ENCODE data around the gene OPRM1.

DNA sequence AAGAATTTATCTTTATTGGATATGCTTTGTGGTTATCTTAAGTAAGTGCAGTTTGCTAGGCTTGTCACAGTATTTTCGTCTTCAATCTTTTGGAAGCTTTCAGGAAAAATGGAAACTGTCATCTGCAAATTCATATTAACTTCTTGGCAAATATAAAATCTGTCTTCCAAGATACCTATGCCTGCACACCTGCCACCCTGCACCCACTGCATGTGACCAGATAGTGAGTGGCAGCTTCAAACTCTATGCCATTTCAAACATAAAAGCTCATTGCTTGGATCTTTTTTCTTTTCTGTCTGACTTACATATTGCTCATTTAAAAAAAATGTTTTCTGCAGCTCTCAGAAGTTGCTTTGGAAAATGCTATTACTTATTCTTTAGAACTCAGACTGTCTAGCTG is 14.1 kb downstream of the OPRM1 start:
- TF ChIP-seq, protein P1, sequence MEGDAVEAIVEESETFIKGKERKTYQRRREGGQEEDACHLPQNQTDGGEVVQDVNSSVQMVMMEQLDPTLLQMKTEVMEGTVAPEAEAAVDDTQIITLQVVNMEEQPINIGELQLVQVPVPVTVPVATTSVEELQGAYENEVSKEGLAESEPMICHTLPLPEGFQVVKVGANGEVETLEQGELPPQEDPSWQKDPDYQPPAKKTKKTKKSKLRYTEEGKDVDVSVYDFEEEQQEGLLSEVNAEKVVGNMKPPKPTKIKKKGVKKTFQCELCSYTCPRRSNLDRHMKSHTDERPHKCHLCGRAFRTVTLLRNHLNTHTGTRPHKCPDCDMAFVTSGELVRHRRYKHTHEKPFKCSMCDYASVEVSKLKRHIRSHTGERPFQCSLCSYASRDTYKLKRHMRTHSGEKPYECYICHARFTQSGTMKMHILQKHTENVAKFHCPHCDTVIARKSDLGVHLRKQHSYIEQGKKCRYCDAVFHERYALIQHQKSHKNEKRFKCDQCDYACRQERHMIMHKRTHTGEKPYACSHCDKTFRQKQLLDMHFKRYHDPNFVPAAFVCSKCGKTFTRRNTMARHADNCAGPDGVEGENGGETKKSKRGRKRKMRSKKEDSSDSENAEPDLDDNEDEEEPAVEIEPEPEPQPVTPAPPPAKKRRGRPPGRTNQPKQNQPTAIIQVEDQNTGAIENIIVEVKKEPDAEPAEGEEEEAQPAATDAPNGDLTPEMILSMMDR (IDR thresholded peaks at IDR 0.05; ENCODE audit: low read depth, low read length, poor library complexity, severe bottlenecking), result no peak
- TF ChIP-seq EZH2phosphoT487 (IDR thresholded peaks at IDR 0.05; ENCODE audit: borderline replicate concordance, low read length), result no peak
